ENCODE measurements around the gene PSMB11. TPM values are rescaled to one million over a fixed set of nuclear protein-coding genes. Genes with fewer than 3 reads are reported as not detected.

Gene PSMB11
- total RNA-seq, 1 experiment from 2014 or later: not detected

GRCh38 chr14:22993517-22993916 is 48.5 kb upstream of the PSMB11 start:
- ATAC-seq (no peak), DNase-seq (ENCODE audit: low read depth, low spot score) (no peak)
- H3K4me3 ChIP-seq (replicated peaks in 1 of 2; ENCODE audit: low read depth in 1 of 2, low read length in 2 of 2): no peak overlapping the region
- CTCF ChIA-PET: interaction anchor here (0.8 to 3.5 kb wide), 6 partner anchors 9 to 75 kb away, joined by 3 to 33 read pairs (median 4); partner anchors contain the start of gene AJUBA
- H3K36me3 ChIP-seq (ENCODE audit: control insufficient read depth in 1 of 2, insufficient read depth in 2 of 2, low read length in 2 of 2): no peaks in the 10 kb centered on the region
- POLR2A ChIA-PET: interaction anchor here (1.1 to 1.6 kb wide), 2 partner anchors 13 to 17 kb away, joined by 5 to 6 read pairs; no protein-coding TSS in a partner anchor
- peaks cover 4 to 8% of the 10 kb centered on the region in 2 experiments; a peak in 3 of 4 replicates for H3K4me1 ChIP-seq (ENCODE audit: control insufficient read depth in 1 of 2, insufficient read depth in 2 of 2, low read length in 2 of 2)
- H3K9ac ChIP-seq (ENCODE audit: low read length): no peak overlapping the region
- H3K9me2 ChIP-seq (ENCODE audit: insufficient read depth): no peaks in the 10 kb centered on the region
- H4K20me1 ChIP-seq (ENCODE audit: insufficient read depth): no peaks in the 10 kb centered on the region
- RAD21 ChIA-PET (ENCODE audit: low non-redundant PET in 1 of 2, low total read pairs in 2 of 2, uncharacterized antibody in 2 of 2, unreplicated experiment in 2 of 2): interaction anchor here in 1 of 2 experiments (1.1 kb wide), 1 partner anchor 66 kb away, joined by 4 read pairs; no protein-coding TSS in a partner anchor
- TF ChIP-seq, protein P1, sequence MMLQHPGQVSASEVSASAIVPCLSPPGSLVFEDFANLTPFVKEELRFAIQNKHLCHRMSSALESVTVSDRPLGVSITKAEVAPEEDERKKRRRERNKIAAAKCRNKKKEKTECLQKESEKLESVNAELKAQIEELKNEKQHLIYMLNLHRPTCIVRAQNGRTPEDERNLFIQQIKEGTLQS (IDR thresholded peaks at IDR 0.05): no peak
- TF ChIP-seq ZBTB33 (IDR thresholded peaks at IDR 0.05; ENCODE audit: extremely low read depth, insufficient replicate concordance, low read length) (no peak), CTCF (IDR thresholded peaks at IDR 0.05 in 2 of 3, conservative IDR thresholded peaks at IDR 0.05 in 1 of 3; ENCODE audit: borderline replicate concordance in 1 of 3, insufficient read depth in 1 of 3, low read depth in 2 of 3, low read length in 2 of 3) (no peak), TCF7L2 (IDR thresholded peaks at IDR 0.05; ENCODE audit: borderline replicate concordance, extremely low read depth, insufficient read depth, insufficient read length) (no peak), MAX (IDR thresholded peaks at IDR 0.05) (no peak), POLR2A (IDR thresholded peaks at IDR 0.05; ENCODE audit: borderline replicate concordance, extremely low read depth, insufficient read depth, insufficient read length) (no peak), CBX3 (IDR thresholded peaks at IDR 0.05; ENCODE audit: low read depth) (no peak), EZH2phosphoT487 (IDR thresholded peaks at IDR 0.05; ENCODE audit: borderline replicate concordance) (no peak), SRF (IDR thresholded peaks at IDR 0.05; ENCODE audit: low read depth) (no peak), SP1 (IDR thresholded peaks at IDR 0.05; ENCODE audit: low read depth) (no peak), SIN3A (IDR thresholded peaks at IDR 0.05; ENCODE audit: low read depth) (no peak), RAD21 (IDR thresholded peaks at IDR 0.05; ENCODE audit: low read depth) (no peak), CEBPB (IDR thresholded peaks at IDR 0.05; ENCODE audit: low read depth) (no peak), YY1 (IDR thresholded peaks at IDR 0.05; ENCODE audit: extremely low read depth, insufficient replicate concordance, low read depth, low read length) (no peak)
- H3K27ac ChIP-seq (ENCODE audit: low read depth, low read length): no peak overlapping the region
- no peaks in the 10 kb centered on the region for H3K9me3 ChIP-seq (ENCODE audit: control insufficient read depth in 1 of 2, insufficient read depth in 1 of 2, low read depth in 1 of 2, low read length in 2 of 2)
- no peaks in the 10 kb centered on the region for H3K79me2 ChIP-seq (ENCODE audit: insufficient read depth, low read length)
- intact Hi-C loops (cut with micrococcal nuclease): no loop called here
- H3K4me2 ChIP-seq (ENCODE audit: low read length): no peak overlapping the region
- BruUV-seq (replicated peaks): no TSS peak
- H3K27me3 ChIP-seq (ENCODE audit: insufficient read depth, low read length): no peaks in the 10 kb centered on the region
- no peak overlapping the region for H2AFZ ChIP-seq (ENCODE audit: low read depth, low read length, poor library complexity, severe bottlenecking)
